Trophoblast cell (in vitro differentiated cells and primary cell): ENCODE measurements around the gene PSMD13.

Source experiments
- DNase-seq, 2 donors: peaks; one replicate each; pipeline ENCODE4 v3.0.0-alpha.2; 2016
- H2AFZ ChIP-seq: 2 replicates; pipeline ENCODE4 v1.6.1; 2013; ENCODE audit warnings: low read length, moderate library complexity, mild to moderate bottlenecking; ENCODE audit not compliant: insufficient read depth, poor library complexity
- H2AK5ac ChIP-seq: 2 replicates; pipeline ENCODE4 v1.6.1; 2013; ENCODE audit warnings: mild to moderate bottlenecking, low read length
- H2BK120ac ChIP-seq: 2 replicates; pipeline ENCODE4 v1.6.1; 2013; ENCODE audit warnings: low read length, mild to moderate bottlenecking, moderate library complexity; ENCODE audit not compliant: insufficient read depth, poor library complexity
- H2BK12ac ChIP-seq: 2 replicates; pipeline ENCODE4 v1.6.1; 2013; ENCODE audit warnings: mild to moderate bottlenecking, low read length, moderate library complexity
- H2BK5ac ChIP-seq: 2 replicates; pipeline ENCODE4 v1.6.1; 2013; ENCODE audit warnings: low read length, low read depth, moderate library complexity, mild to moderate bottlenecking; ENCODE audit not compliant: poor library complexity
- H3K14ac ChIP-seq: 2 replicates; pipeline ENCODE4 v1.6.1; 2013; ENCODE audit warnings: mild to moderate bottlenecking, low read length
- H3K18ac ChIP-seq: 2 replicates; pipeline ENCODE4 v1.6.1; 2013; ENCODE audit warnings: mild to moderate bottlenecking, low read length
- H3K23ac ChIP-seq: 2 replicates; pipeline ENCODE4 v1.6.1; 2013; ENCODE audit warnings: low read length
- H3K27ac ChIP-seq: 2 replicates; pipeline ENCODE4 v1.5.1; 2013; ENCODE audit warnings: low read depth, mild to moderate bottlenecking, inconsistent platforms, low read length, moderate library complexity
- H3K27me3 ChIP-seq: 2 replicates; pipeline ENCODE4 v1.6.1; 2013; ENCODE audit warnings: inconsistent platforms, mild to moderate bottlenecking, low read length, moderate library complexity; ENCODE audit not compliant: insufficient read depth
- H3K36me3 ChIP-seq, 2 experiments: 1 replicate in 1 of 2; 2 replicates in 1 of 2; pipeline ENCODE4 v1.6.1; 2013; ENCODE audit warnings: low read length in 2 of 2, mild to moderate bottlenecking in 2 of 2, moderate library complexity in 1 of 2; ENCODE audit not compliant: insufficient read depth in 2 of 2, control insufficient read depth in 1 of 2
- H3K4ac ChIP-seq: 2 replicates; pipeline ENCODE4 v1.6.1; 2013; ENCODE audit warnings: low read depth, mild to moderate bottlenecking, low read length, moderate library complexity
- H3K4me1 ChIP-seq, 2 experiments: 1 replicate in 1 of 2; 2 replicates in 1 of 2; pipeline ENCODE4 v1.6.1; 2013; ENCODE audit warnings: low read length in 2 of 2, mild to moderate bottlenecking in 2 of 2, moderate library complexity in 1 of 2; ENCODE audit not compliant: insufficient read depth in 2 of 2, control insufficient read depth in 1 of 2
- H3K4me2 ChIP-seq: 2 replicates; pipeline ENCODE4 v1.6.1; 2013; ENCODE audit warnings: inconsistent platforms, mild to moderate bottlenecking, low read length, moderate library complexity
- H3K4me3 ChIP-seq: 2 replicates; pipeline ENCODE4 v1.5.1; 2013; ENCODE audit warnings: mild to moderate bottlenecking, low read depth, low read length, inconsistent platforms
- H3K79me1 ChIP-seq: one replicate; pipeline ENCODE4 v1.6.1; 2013; ENCODE audit warnings: low read length
- H3K79me2 ChIP-seq: 2 replicates; pipeline ENCODE4 v1.6.1; 2013; ENCODE audit warnings: low read length, mild to moderate bottlenecking; ENCODE audit not compliant: control insufficient read depth, insufficient read depth, poor library complexity
- H3K9ac ChIP-seq: 2 replicates; pipeline ENCODE4 v1.6.1; 2013; ENCODE audit warnings: mild to moderate bottlenecking, low read length
- H3K9me3 ChIP-seq: 2 replicates; pipeline ENCODE4 v1.6.1; 2013; ENCODE audit warnings: low read depth, mild to moderate bottlenecking, control low read depth, inconsistent platforms, low read length; ENCODE audit not compliant: insufficient read depth
- H4K12ac ChIP-seq: 2 replicates; pipeline ENCODE4 v1.6.1; 2013; ENCODE audit warnings: low read depth, mild to moderate bottlenecking, low read length, moderate library complexity
- H4K8ac ChIP-seq: 2 replicates; pipeline ENCODE4 v1.6.1; 2013; ENCODE audit warnings: low read depth, mild to moderate bottlenecking, low read length, moderate library complexity
- H4K91ac ChIP-seq: one replicate; pipeline ENCODE4 v1.6.1; 2013; ENCODE audit warnings: low read depth, mild to moderate bottlenecking, low read length, moderate library complexity
- WGBS: extraction: QIAGEN DNeasy Blood & Tissue Kit; methylation state at CpG from one replicate; pipeline ENCODE4 v1.1.7; 2013; ENCODE audit warnings: missing lambda C conversion rate; ENCODE audit not compliant: insufficient read length, insufficient coverage; ENCODE audit errors: extremely low coverage; 5-methylcytosine and 5-hydroxymethylcytosine counted together

PSMD13 gene

DNA sequence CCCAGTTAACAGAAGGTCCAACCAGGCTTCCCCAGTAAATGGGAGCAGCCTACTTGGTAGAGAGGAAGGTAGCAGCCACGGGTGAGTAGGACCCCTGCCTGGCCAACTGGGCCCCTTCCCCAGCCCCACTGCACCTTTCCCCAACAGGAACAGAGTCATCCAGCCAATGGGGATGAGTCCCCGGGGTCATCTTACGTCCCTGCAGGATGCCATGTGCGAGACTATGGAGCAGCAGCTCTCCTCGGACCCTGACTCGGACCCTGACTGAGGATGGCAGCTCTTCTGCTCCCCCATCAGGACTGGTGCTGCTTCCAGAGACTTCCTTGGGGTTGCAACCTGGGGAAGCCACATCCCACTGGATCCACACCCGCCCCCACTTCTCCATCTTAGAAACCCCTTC is 22.7 kb upstream of the PSMD13 start:
- H3K4me1 ChIP-seq = peaks cover 15 to 23% of the 10 kb centered on the region in 2 experiments
- no peak overlapping the region for H3K14ac ChIP-seq
- H2AFZ ChIP-seq = no peak overlapping the region
- no peak overlapping the region for H2BK12ac ChIP-seq
- H3K79me1 ChIP-seq = peaks cover 6% of the 10 kb centered on the region
- no CpG with 5 or more reads among the region's 7 CpGs for WGBS
- H4K8ac ChIP-seq = no peak overlapping the region
- H3K79me2 ChIP-seq = peaks cover 13% of the 10 kb centered on the region
- DNase-seq = no peak
- no peak overlapping the region for H3K4me2 ChIP-seq
- H2BK120ac ChIP-seq = no peak overlapping the region
- H3K4ac ChIP-seq = no peak overlapping the region
- H3K4me3 ChIP-seq = no peak overlapping the region
- H3K18ac ChIP-seq = no peak overlapping the region
- H3K23ac ChIP-seq = no peak overlapping the region
- H4K91ac ChIP-seq = no peak overlapping the region
- H3K9me3 ChIP-seq = no peaks in the 10 kb centered on the region
- H3K36me3 ChIP-seq = peaks cover 70 to 76% of the 10 kb centered on the region in 2 experiments
- H2BK5ac ChIP-seq = no peak overlapping the region
- H3K27ac ChIP-seq = no peak overlapping the region
- H3K27me3 ChIP-seq = no peaks in the 10 kb centered on the region
- H4K12ac ChIP-seq = no peak overlapping the region
- H2AK5ac ChIP-seq = no peak overlapping the region
- peak overlapping the region; percentile 18 for H3K9ac ChIP-seq

DNA sequence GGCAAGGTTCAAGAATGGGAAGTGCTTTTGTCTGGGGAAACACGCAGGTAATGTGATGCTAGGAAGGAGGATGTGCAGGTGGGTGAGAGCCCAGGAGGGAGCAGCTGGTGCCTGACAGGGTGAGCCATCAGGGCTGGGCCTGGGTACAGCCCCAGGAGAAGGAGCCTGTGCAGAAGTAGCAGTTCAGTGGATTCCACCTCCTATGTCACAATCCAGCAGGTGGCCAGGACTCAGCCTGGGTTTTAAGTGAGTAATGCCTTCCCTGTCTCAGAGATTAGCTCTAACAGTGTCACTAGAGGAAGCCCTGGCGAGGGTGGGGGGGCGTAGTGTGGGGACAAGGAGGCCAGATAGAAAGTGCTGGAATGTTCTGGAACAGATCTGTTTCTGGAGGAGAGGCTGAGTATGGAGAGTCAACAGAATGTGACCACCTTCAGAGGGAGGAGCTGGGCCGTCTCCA is 21.2 kb upstream of the PSMD13 start:
- Histone ChIP-seq H3K9me3 (no peaks in the 10 kb centered on the region), H3K18ac (no peak overlapping the region), H2BK5ac (no peak overlapping the region), H4K8ac (no peak overlapping the region), H3K36me3 (peaks cover 56 to 63% of the 10 kb centered on the region in 2 experiments), H2AFZ (no peak overlapping the region), H3K4ac (no peak overlapping the region), H4K91ac (no peak overlapping the region), H3K4me2 (no peak overlapping the region), H3K23ac (no peak overlapping the region), H3K79me1 (no peaks in the 10 kb centered on the region), H2BK12ac (no peak overlapping the region), H3K9ac (no peak overlapping the region), H3K14ac (no peak overlapping the region), H3K4me3 (no peak overlapping the region), H4K12ac (no peak overlapping the region), H3K79me2 (peaks cover under 1% of the 10 kb centered on the region), H3K27ac (no peak overlapping the region), H2AK5ac (no peak overlapping the region), H3K4me1 (peaks cover 3 to 10% of the 10 kb centered on the region in 2 experiments), H3K27me3 (no peaks in the 10 kb centered on the region), H2BK120ac (no peak overlapping the region)
- peak; percentile 56 to 63 for DNase-seq
- WGBS = no CpG with 5 or more reads among the region's 4 CpGs

DNA sequence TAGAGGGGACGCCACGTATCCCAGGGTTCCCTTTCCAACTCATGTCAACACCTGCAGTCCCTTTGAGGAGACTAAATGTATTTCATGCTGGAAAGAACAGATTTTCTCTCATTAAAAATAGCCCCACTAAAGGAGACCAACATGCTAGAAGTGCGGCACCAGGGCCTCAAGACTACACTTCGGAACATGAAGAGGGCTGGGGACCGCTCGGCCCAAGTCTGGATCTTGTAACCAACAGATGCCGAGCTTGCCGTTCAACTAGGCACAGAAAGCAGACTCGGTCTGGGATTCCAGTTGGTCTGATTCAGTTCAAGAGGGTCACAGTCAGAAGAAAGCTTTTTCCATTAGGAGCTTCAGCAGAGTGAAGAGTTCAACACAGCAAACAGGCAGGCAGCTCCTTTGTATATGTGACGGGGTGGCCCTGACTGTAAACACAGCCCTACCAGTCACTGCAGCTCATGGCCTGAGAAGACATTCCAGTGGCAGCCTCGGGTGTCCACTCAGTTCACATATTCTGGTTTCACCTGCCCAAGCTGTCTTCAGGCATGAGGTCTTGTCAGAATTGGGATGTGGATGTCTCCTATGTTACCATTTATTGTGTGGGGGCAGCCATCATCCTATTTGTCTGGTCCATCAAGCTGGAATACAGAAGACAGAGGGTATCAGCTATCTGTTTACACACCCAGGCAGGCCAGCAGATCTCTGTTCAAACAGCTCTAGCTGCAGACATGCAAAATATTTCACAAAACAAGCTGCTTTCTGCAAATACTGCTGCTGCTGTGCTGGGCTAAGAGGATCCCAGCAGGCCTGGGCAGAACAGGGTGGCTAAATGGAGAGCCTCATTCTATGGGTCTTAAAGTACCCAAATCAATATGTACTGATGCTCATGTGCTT is 20.4 kb upstream of the PSMD13 start:
- Histone ChIP-seq H3K18ac (no peak overlapping the region), H3K36me3 (peaks cover 49 to 56% of the 10 kb centered on the region in 2 experiments), H2BK120ac (no peak overlapping the region), H3K79me1 (no peaks in the 10 kb centered on the region), H3K79me2 (no peaks in the 10 kb centered on the region), H3K4me2 (no peak overlapping the region), H3K9ac (no peak overlapping the region), H2AFZ (no peak overlapping the region), H4K12ac (no peak overlapping the region), H3K14ac (no peak overlapping the region), H2BK12ac (no peak overlapping the region), H3K27ac (no peak overlapping the region), H4K8ac (no peak overlapping the region), H3K4me3 (no peak overlapping the region), H3K9me3 (no peaks in the 10 kb centered on the region), H2AK5ac (no peak overlapping the region), H2BK5ac (no peak overlapping the region), H3K27me3 (no peaks in the 10 kb centered on the region), H3K4me1 (peaks cover 3 to 5% of the 10 kb centered on the region in 2 experiments), H3K4ac (no peak overlapping the region), H3K23ac (no peak overlapping the region), H4K91ac (no peak overlapping the region)
- DNase-seq = no peak
- WGBS = no CpG with 5 or more reads among the region's 11 CpGs

DNA sequence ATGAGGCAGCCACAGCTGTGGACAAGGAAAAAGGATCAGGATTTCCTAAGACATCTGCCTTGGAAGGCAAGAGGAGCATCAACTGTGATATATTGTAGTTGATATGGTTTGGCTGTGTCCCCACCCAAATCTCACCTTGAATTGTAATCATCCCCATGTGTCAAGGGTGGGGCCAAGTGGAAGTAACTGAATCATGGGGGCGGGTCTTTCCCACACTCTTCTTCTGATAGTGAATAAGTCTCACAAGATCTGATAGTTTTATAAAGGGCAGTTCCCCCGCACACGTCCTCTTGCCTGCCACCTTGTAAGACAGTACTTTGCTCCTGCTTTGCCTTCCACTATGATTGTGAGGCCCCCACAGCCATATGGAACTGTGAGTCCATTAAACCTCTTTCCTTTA is 19.1 kb upstream of the PSMD13 start:
- no peak overlapping the region for H2BK12ac ChIP-seq
- H3K27me3 ChIP-seq = no peaks in the 10 kb centered on the region
- H3K4me2 ChIP-seq = no peak overlapping the region
- peaks cover 39 to 53% of the 10 kb centered on the region in 2 experiments for H3K36me3 ChIP-seq
- H3K9ac ChIP-seq = no peak overlapping the region
- H2BK5ac ChIP-seq = no peak overlapping the region
- WGBS = no CpG with 5 or more reads among the region's 3 CpGs
- no peak overlapping the region for H3K27ac ChIP-seq
- H3K23ac ChIP-seq = no peak overlapping the region
- H3K79me1 ChIP-seq = no peaks in the 10 kb centered on the region
- H3K18ac ChIP-seq = no peak overlapping the region
- no peak overlapping the region for H2BK120ac ChIP-seq
- no peaks in the 10 kb centered on the region for H3K9me3 ChIP-seq
- H3K4me1 ChIP-seq = peaks cover 1 to 4% of the 10 kb centered on the region in 2 experiments
- no peak overlapping the region for H4K8ac ChIP-seq
- H2AK5ac ChIP-seq = no peak overlapping the region
- H3K79me2 ChIP-seq = no peaks in the 10 kb centered on the region
- H3K14ac ChIP-seq = no peak overlapping the region
- no peak overlapping the region for H3K4ac ChIP-seq
- no peak overlapping the region for H2AFZ ChIP-seq
- H4K91ac ChIP-seq = no peak overlapping the region
- DNase-seq = no peak
- no peak overlapping the region for H3K4me3 ChIP-seq
- no peak overlapping the region for H4K12ac ChIP-seq
